HAP-1 (cell line): ENCODE measurements around the gene GPC1.

ENCODE experiments used
- DNase-seq, 2 experiments: peaks; one replicate each; pipeline ENCODE4 v3.0.0-alpha.2; 2016 to 2020; ENCODE audit warnings: low spot score in 2 of 2
- H3K27me3 ChIP-seq: fragments of 250-450 bp; sonication (Bioruptor Pico); 2 replicates; pipeline ENCODE4 v1.5.1; 2020; ENCODE audit warnings: low read depth, mild to moderate bottlenecking, moderate library complexity
- H3K36me3 ChIP-seq: fragments of 250-450 bp; sonication (Bioruptor Pico); replicated peaks from 2 replicates; pipeline ENCODE4 v1.5.1; 2020; ENCODE audit warnings: mild to moderate bottlenecking
- H3K4me1 ChIP-seq: fragments of 250-450 bp; sonication (Bioruptor Pico); 2 replicates; pipeline ENCODE4 v1.5.1; 2020; ENCODE audit warnings: mild to moderate bottlenecking
- H3K4me3 ChIP-seq: fragments of 250-450 bp; sonication (Bioruptor Pico); 2 replicates; pipeline ENCODE4 v1.5.1; 2020; ENCODE audit warnings: mild to moderate bottlenecking, moderate library complexity
- H3K9me3 ChIP-seq: fragments of 250-450 bp; sonication (Bioruptor Pico); 2 replicates; pipeline ENCODE4 v1.5.1; 2020; ENCODE audit warnings: mild to moderate bottlenecking, moderate library complexity
- in situ Hi-C: fragments of 300-500 bp; cut with MboI; formaldehyde crosslinking; loops from 3 replicates; pipeline ENCODE4 v1.14.3; 2020; ENCODE audit warnings: low sequenced_read_pairs, inconsistent platforms, mixed read lengths

GPC1 gene

DNA sequence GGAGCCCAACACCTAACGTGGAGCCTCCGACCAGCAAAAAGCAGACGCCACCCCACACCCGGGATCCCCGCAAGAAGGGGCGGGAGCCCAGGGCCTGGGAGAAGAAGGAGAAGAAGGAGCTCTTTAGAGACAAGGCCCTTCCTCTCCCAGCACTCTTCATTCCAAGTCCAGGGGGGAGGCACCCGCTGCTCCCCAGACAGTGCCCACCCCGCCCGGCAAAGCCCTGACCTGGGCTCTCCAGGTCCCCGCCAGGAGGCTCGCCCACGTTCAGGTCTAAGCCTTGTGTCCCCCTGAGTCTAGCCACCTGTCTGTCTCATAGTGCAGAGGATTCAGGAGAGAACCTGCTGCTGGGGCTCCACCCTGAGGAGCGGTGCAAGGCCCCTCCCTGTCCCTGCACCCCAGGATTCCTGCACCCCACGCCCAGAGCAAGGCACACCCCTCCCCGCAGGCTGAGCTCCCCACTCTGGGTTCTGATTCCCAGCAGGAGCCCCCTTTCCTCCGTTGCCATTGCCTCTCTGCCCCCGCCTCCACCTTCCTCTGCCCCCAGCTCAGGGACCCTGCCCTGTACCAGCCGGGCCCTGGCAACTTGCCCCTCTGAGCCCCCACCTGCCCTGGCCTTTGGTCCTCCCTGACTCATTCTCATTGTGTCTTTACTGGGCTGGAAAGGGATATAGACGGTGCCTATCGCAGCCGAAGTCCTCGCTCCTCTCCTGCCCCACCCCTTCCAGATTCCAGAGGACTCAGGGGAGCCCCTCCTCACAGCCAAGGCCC lies 33.5 kb upstream of the GPC1 start:
- DNase-seq = no peak

DNA sequence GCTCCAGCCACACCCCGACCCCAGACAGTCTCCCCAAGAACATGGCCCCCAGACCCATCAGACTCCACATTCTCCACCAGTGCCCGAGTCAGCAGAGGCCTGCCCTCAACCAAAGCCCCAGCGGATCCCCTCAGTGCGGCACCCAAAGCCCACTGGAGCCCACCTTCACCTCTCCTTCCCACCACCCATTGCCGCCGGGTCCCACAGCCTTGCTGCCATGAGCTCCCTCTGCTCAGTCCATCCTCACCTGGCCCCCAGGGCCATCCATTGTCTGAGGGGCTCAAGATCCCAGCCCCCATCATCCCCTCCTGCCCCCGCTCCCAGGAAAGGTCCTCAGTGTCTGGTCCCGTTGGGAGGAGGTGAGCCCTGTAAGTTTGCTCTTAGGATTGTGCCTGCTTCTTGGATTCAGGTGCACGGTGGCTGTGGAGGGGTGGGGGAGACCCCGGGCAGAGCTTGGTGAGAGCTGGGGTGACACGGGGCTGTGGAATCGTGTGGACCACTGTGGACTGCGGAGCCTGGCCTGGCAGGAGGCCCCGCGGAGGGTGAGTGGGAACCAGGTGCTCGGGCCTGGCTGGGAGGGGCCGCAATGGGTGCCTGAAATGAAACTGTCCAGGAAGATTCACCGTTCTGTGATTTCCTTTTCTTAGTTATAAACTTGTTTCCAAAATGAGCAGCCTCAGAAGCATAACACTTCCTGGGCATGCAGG lies 32.7 kb upstream of the GPC1 start:
- no peak overlapping the region for H3K4me3 ChIP-seq
- no peaks in the 10 kb centered on the region for H3K27me3 ChIP-seq
- no peaks in the 10 kb centered on the region for H3K9me3 ChIP-seq
- no peaks in the 10 kb centered on the region for H3K36me3 ChIP-seq
- DNase-seq = no peak
- H3K4me1 ChIP-seq = no peaks in the 10 kb centered on the region
- in situ Hi-C loops = no loop called here

More for the DNA sequence above, 33.5 kb upstream of the GPC1 start:
- Histone ChIP-seq H3K9me3 (no peaks in the 10 kb centered on the region), H3K27me3 (no peaks in the 10 kb centered on the region), H3K36me3 (no peaks in the 10 kb centered on the region), H3K4me3 (no peak overlapping the region), H3K4me1 (no peaks in the 10 kb centered on the region)
- in situ Hi-C loops = no loop called here

DNA sequence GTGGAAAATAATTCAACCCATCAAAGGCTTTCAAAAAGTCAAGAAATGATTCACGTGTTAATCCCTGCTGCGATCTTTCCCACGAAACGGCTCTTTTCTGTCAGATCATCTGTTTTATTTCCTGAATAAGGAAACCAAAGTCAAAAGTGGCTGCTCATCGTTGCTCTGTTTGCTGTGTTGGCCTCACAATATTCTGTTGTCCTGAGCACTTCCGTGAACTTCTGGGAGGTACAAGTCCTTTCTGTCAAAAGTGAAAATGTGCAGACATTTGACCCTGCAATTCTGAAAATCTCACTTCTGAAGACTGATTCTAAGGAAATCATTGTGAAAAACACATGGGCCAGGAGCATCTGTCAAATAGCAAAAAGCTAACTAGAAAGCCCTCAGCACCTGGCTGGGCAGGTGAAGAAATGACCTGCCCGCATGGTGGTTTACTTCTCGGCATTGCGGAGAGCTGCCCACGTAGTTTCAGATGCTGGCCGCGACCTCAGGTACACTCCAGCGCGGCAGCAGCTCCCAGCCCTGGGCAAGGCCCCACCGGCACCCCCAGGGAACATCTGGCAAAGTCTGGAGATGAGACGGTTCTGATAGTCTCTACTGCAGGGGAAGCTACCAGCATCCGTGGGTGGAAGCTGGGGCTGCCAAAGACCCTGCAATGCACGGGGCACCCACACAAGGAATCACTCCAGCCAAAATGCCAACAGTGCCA lies 31.9 kb upstream of the GPC1 start:
- no peak for DNase-seq
- in situ Hi-C loops = no loop called here
- no peaks in the 10 kb centered on the region for H3K9me3 ChIP-seq
- no peaks in the 10 kb centered on the region for H3K36me3 ChIP-seq
- H3K27me3 ChIP-seq = no peaks in the 10 kb centered on the region
- no peak overlapping the region for H3K4me3 ChIP-seq
- no peaks in the 10 kb centered on the region for H3K4me1 ChIP-seq

DNA sequence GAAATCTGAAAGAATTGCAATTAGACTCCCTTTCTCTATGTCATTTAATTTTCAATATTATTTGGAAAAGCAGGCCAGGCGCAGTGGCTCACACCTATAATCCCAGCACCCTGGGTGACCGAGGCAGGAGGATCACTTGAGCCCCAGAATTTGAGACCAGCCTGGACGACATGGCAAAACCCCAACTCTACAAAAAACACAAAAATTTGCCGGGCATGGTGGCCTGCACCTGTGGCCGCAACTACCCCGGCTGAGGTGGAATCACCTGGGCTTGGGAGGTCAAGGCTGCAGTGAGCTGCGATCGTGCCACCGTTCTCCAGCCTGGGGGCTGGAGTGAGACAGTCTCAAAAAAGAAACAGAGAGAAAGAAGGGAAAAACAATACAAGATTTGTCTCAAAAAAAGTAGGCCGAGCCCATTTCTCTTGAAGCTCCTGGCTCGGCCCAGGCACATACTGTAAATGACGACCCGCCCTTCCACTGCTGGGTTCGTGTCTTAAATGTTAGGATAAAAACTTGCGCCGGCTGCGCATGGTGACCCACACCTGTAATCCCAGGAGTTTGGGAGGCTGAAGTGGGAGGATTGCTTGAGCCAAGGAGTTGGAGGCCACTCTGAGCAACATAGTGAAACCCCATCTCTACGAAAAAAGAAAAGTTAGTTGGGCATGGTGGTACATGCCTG lies 31.1 kb upstream of the GPC1 start:
- no peak overlapping the region for H3K4me3 ChIP-seq
- H3K9me3 ChIP-seq = no peaks in the 10 kb centered on the region
- H3K36me3 ChIP-seq = no peaks in the 10 kb centered on the region
- in situ Hi-C loops = no loop called here
- no peak for DNase-seq
- no peaks in the 10 kb centered on the region for H3K4me1 ChIP-seq
- H3K27me3 ChIP-seq = 0 out of 2 replicates have a peak, but pooled peaks cover 2% of the 10 kb centered on the region

DNA sequence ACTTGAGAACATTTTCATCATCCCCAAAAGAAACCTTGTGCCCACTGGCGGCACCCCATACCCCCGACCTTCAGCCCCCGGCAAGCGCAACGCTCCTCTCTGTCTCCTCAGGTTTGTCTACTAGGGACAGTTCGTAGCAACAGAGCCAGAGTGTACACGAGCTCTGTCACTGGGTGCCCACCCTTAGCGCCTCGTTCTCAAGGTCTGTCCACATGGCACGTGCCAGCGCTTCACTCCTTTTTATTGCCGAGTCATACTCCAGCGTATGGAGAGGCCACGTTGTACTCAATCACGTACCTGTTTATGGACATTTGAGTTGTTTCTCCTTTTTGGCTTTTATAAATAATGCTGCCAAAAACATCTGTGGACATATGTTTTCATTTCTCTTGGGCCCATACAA lies 30.3 kb upstream of the GPC1 start:
- Histone ChIP-seq H3K4me3 (no peak overlapping the region), H3K27me3 (peaks cover 8% of the 10 kb centered on the region; the same call in 1 of the 2 replicates), H3K36me3 (no peaks in the 10 kb centered on the region), H3K4me1 (no peaks in the 10 kb centered on the region), H3K9me3 (no peaks in the 10 kb centered on the region)
- in situ Hi-C loops = no loop called here
- no peak for DNase-seq

DNA sequence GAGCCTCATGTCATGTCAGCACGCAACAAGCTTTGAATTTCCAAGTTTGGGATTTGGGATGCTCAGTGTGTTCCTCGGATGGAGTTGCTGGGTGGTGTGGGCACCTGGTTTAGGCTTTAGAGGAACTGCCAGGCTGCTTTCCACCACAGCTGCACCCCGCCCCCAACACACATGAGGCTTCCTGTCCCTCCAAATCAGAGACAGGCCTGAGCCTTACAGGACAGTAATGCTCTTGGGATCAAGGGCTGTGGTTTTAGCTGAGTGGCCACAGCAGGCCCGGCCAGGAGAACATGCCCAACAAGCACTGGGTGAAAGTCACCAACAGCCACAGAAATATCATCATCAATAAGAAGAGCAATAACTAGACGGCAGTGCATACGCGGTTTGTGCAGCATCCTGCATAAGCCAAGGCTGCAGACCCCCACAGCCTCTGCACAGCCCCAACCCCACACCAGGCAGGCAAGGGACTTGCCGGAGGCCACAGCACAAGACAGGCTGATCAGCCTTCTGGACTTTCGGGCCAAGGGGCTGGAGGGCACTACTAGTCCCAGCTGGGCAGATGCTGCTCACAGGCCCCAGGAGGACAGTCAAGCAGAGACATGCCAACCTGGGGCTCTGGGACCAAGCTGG lies 29.7 kb upstream of the GPC1 start:
- in situ Hi-C loops = no loop called here
- H3K4me3 ChIP-seq = no peak overlapping the region
- H3K27me3 ChIP-seq = peaks cover 8% of the 10 kb centered on the region; the same call in 1 of the 2 replicates

DNA sequence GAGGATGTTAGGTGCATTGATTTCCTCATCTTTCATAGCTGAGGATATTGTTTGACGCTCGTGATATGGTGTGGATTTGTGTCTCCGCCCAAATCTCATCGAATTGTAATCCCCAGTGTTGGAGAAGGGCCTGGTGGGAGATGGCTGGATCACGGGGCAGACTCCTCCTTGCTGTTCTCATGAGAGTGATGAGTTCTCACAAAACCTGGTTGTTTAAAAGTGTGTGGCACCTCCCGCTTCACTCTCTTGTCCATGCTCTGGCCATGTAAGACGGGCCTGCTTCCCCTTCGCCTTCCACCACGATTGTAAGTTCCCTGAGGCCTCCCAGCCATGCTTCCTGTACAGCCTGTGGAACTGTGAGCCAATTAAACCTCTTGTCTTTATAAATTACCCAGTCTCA lies 28.4 kb upstream of the GPC1 start:
- H3K36me3 ChIP-seq = no peaks in the 10 kb centered on the region
- H3K4me3 ChIP-seq = no peak overlapping the region
- in situ Hi-C loops = no loop called here
- DNase-seq = no peak
- no peaks in the 10 kb centered on the region for H3K9me3 ChIP-seq
- peaks cover 8% of the 10 kb centered on the region; the same call in 1 of the 2 replicates for H3K27me3 ChIP-seq
- H3K4me1 ChIP-seq = no peaks in the 10 kb centered on the region

More for the DNA sequence above, 29.7 kb upstream of the GPC1 start:
- no peak for DNase-seq
- no peaks in the 10 kb centered on the region for H3K4me1 ChIP-seq
- no peaks in the 10 kb centered on the region for H3K9me3 ChIP-seq
- no peaks in the 10 kb centered on the region for H3K36me3 ChIP-seq

DNA sequence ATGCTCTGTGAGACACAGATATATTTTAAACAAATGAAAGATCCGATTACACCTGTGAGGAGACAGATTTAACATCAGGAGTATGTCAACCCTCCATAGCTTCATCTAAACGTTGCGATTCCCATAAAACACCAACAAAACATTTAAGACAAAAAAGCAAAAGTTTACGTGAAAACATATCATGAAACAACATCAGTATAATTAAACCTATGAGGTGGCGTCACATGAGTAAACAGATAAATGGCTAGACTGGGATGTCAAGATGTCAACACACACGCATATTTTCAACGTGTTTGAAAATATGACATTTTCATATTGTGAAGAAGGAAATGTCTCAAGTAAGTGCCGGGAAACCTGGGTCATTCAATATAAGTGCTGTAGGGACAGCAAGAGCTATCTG lies 25.5 kb upstream of the GPC1 start:
- Histone ChIP-seq H3K27me3 (peaks cover 8% of the 10 kb centered on the region; the same call in 1 of the 2 replicates), H3K9me3 (no peaks in the 10 kb centered on the region), H3K4me1 (no peaks in the 10 kb centered on the region), H3K36me3 (no peaks in the 10 kb centered on the region), H3K4me3 (no peak overlapping the region)
- in situ Hi-C loops = no loop called here
- DNase-seq = no peak

DNA sequence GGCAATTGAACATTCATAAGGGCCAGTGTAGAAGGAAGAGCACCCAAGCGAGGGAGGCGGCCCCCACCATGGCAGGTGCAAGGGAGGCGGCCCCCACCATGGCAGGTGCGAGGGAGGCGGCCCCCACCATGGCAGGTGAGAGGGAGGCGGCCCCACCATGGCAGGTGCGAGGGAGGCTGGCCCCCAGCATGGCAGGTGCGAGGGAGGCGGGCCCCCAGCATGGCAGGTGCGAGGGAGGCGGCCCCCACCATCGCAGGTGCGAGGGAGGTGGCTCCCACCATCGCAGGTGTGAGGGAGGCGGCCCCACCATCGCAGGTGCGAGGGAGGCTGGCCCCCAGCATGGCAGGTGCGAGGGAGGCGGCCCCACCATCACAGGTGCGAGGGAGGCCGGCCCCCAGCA lies 24.7 kb upstream of the GPC1 start:
- DNase-seq = no peak
- in situ Hi-C loops = no loop called here
- no peaks in the 10 kb centered on the region for H3K36me3 ChIP-seq
- H3K4me3 ChIP-seq = no peak overlapping the region
- H3K9me3 ChIP-seq = no peaks in the 10 kb centered on the region
- peaks cover 8% of the 10 kb centered on the region; the same call in 1 of the 2 replicates for H3K27me3 ChIP-seq
- H3K4me1 ChIP-seq = no peaks in the 10 kb centered on the region

DNA sequence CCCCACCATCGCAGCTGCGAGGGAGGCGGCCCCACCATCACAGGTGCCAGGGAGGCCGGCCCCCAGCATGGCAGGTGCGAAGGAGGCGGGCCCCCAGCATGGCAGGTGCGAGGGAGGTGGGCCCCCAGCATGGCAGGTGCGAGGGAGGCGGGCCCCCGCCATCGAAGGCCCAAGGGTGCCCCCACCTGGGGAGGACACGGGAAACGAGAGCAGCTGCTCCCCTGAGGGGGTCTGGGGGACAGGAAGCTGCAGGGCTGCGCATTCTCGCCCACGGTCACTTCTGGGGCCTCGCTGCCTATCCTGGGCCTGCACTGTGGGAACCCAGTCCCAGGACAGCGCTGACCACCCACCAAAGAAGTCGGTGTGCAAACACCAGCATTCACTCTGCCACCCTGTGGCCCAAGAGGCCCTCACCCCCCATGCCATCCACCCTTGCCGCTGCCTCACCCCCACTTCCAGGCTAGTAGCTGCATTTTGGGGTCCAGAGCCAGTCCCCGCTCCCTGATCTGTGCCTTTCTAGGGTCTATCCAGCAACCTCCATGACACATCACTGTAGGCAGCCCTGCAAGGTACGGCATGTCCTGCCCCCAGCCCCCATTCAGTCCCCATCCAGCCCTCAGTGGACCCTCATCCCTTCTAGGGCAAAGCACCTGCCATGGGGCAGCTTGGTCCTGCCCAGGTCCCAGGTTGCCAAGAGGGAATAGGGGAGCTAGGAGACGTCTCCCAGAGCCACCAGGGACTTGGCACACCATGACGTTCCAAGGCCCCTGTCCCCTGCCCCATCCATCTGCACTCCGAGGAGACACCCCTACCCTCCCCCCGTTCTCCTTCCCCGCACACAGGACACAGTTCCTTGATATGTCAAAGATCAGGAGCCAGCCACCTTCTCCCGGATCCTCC lies 24.0 kb upstream of the GPC1 start:
- no peaks in the 10 kb centered on the region for H3K36me3 ChIP-seq
- in situ Hi-C loops = no loop called here
- H3K27me3 ChIP-seq = peaks cover 8% of the 10 kb centered on the region; the same call in 1 of the 2 replicates
- H3K4me1 ChIP-seq = no peaks in the 10 kb centered on the region
- no peak for DNase-seq
- H3K9me3 ChIP-seq = no peaks in the 10 kb centered on the region
- no peak overlapping the region for H3K4me3 ChIP-seq

DNA sequence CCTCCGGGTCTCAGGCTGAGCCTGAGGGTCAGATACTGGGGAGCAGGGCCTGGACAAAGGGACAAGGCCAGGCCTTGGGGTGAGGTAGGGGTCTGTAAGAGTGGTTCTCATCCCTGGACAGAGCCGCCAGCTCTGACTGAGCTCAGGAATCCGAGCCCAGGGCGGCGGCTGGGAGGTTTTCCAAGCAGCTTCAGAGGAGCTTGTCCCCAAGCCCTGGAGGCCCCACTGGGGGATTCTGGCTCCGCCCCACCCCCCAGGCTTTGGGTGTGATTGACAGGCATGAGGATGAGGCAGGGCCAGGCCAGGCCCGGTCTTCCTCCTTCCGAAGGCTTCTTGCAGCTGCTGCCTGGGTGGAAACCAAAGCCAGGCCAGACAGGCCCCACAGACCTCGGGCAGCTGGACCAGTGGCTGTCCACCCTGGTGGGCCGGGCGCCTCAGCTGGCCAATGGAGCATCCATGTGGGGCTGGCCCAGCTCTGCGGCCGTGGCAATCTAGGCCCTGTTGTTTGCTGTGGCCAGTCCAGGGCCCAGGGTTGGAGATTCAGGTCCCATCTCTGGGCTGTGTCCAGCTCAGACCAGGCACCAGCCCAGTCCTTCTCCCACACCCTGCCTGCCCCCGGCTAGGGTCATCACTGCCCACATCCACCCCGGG lies 23.1 kb upstream of the GPC1 start:
- Histone ChIP-seq H3K4me1 (no peaks in the 10 kb centered on the region), H3K27me3 (peaks cover 8% of the 10 kb centered on the region; the same call in 1 of the 2 replicates), H3K9me3 (no peaks in the 10 kb centered on the region), H3K4me3 (no peak overlapping the region), H3K36me3 (no peaks in the 10 kb centered on the region)
- in situ Hi-C loops = no loop called here
- no peak for DNase-seq
